ENCODE results near the gene SGMS1.

GRCh38 chr10:50523357-50523756 is 100.4 kb downstream of the SGMS1 start:
- TF ChIP-seq CTCF (IDR thresholded peaks at IDR 0.05) (no peak), EZH2 (IDR thresholded peaks at IDR 0.05) (no peak)

All from neural progenitor cell (in vitro differentiated cells).